HFF-Myc (cell line): ENCODE results near the gene PPP2R5A.
"Not testable (repeated sequence)": the region's sequence is repeated elsewhere in the genome, so short reads cannot be mapped to it uniquely, and the experiment has no call there.

Source experiments
- DNase-seq: peaks from one replicate; pipeline ENCODE4 v3.0.0-alpha.2; 2011; ENCODE audit warnings: low read depth; ENCODE audit errors: extremely low read depth
- H3K4me3 ChIP-seq: replicated peaks from 2 replicates; pipeline ENCODE4 v1.5.1; 2011; ENCODE audit warnings: low read depth, mild to moderate bottlenecking, control low read depth, low read length
- CTCF ChIP-seq: IDR thresholded peaks from 2 replicates; pipeline ENCODE4 v1.5.1; 2012; ENCODE audit warnings: mild to moderate bottlenecking, low read depth, low read length, control low read depth; ENCODE audit errors: missing control alignments

PPP2R5A gene

DNA sequence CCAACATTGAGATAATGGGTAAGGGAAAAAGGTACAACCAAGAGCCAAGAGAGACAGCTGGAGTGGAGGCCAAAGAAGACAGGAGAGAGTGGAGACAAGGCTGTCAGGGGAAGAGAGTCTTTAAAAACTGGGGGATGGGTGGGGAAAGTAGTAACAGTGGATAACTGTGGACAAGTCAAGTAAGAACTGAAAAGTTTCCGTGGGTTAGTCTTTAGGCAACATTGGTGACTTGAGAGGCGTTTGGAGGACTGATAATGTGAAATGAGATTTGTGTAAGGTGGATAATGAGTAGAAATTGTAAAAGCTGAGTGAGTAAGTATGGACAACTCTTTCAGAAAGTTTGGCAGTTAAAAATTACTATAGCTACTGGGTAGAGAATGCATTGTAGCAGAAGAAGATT is 10.4 kb downstream of the PPP2R5A start:
- no peak overlapping the region for H3K4me3 ChIP-seq
- no peak for DNase-seq
- TF ChIP-seq CTCF: no peak

- H3K4me3 ChIP-seq: no peak overlapping the region
- TF ChIP-seq CTCF: no peak
- no peak for DNase-seq
Measured at GRCh38 chr1:212297338-212297737, 12.1 kb downstream of the PPP2R5A start.

DNA sequence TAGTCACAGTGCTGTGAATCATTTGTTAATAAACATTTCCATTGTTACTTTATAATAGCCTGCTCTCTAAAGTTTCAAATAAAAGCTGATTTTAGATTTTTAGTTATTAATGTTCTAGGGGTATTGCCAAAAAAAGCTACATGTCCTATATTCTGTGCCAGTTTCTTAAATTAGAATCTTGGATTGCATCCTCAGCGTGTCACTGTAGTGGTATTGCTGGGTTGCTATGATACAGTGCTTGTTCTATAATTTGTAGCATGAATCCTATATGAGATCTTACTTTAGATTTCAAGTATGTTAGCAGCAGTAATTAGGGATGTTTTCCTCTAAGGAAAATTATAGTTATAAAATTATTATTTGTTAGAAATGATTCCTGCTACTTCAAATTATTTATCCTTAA is 16.4 kb downstream of the PPP2R5A start:
- TF ChIP-seq CTCF: no peak
- H3K4me3 ChIP-seq: no peak overlapping the region
- no peak for DNase-seq

DNA sequence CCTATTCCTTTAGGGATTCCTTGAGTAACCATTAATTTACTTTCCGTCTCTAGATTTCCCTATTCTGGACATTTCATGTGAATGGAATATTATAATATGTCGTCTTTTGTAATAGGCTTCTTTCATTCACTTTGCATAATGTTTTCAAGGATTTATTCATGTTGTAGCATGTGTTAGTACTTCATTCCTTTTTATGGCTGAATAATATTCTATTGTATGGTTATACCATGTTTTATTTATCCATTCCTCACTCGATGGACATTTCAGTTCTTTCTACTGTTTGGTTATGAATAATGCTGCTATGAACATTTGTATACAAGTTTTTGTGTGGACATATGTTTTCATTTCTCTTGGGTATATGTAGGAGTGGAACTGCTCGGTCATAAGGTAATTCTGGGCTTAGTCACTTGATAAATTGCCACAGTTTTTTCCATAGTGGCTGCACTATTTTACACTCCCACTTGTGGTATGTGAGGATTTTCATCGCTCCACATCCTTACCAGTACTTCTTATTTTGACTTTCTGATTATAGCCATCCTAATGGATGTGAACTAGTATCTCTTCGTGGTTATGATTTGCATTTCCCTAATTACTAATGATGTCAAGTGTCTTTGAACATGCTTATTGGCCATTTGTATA is 17.7 kb downstream of the PPP2R5A start:
- H3K4me3 ChIP-seq: no peak overlapping the region
- no peak for TF ChIP-seq CTCF
- no peak for DNase-seq

- DNase-seq: no peak
- TF ChIP-seq CTCF: no peak
- H3K4me3 ChIP-seq: no peak overlapping the region
Measured at GRCh38 chr1:212305342-212305741, 20.1 kb downstream of the PPP2R5A start.

DNA sequence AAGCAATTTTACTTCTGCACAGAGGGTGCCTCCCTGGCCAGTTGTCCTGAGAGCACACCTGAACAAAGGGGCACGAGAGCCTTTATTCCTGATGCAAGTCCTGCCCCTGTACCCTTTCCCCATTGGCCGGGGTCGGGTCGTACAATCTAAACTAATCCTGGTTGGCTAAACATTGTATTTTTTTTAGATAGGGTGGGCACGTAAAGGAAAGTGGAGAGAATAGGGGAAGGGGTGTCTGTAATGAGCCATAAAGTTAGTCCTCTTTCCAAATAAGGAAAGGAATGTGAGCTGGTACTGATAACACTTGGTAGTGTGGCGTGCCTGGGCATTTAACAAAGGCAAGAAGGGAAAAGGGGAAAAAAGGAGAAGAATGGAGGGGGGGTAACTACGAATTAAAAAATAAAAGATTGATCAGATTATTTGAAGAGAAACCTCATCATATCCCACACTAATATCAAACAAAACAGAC is 20.8 kb downstream of the PPP2R5A start:
- H3K4me3 ChIP-seq, DNase-seq: not testable (repeated sequence)

GRCh38 chr1:212309967-212310366 is 24.8 kb downstream of the PPP2R5A start:
- DNase-seq: no peak
- H3K4me3 ChIP-seq: no peak overlapping the region
- no peak for TF ChIP-seq CTCF
